OCI-M2 (cell line): Measurements from ENCODE around the gene GALNTL6.
"Not testable (repeated sequence)": the region's sequence is repeated elsewhere in the genome, so short reads cannot be mapped to it uniquely, and the experiment has no call there.

Experiments used
- DNase-seq: peaks from one replicate; lab custom pipeline; 2025; ENCODE audit not compliant: unreplicated experiment; lab: John Stamatoyannopoulos, UW

The GALNTL6 gene

GRCh38 chr4:172786039-172786792 is 973.0 kb downstream of the GALNTL6 start:
- no peak for DNase-seq

DNA sequence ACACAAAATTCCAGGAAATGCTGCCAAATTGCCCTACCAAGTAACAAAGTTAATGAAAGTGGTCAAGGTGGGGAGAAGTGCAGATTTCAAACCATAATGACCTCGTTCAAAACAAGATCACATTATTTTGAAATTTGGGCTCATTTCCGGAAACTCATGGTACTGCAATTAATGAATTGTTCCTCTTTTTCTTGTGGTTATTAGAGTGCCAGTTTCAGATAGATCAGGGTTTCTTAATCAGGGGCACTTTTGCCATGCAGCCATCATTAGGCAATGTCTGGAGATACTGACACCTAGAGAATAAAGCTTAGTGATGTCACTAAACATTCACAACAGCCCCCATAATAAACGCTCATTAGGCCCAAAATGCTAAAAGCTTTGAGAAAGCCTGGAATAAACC is 973.9 kb downstream of the GALNTL6 start:
- no peak for DNase-seq

- no peak for DNase-seq
Measured at GRCh38 chr4:172791841-172792240, 978.6 kb downstream of the GALNTL6 start.

GRCh38 chr4:172793565-172794306 is 980.5 kb downstream of the GALNTL6 start:
- DNase-seq: no peak

- no peak for DNase-seq
Measured at GRCh38 chr4:172794307-172794703, 981.1 kb downstream of the GALNTL6 start.

GRCh38 chr4:172797281-172797680 is 984.1 kb downstream of the GALNTL6 start:
- DNase-seq: not testable (repeated sequence)

- DNase-seq: no peak
Measured at GRCh38 chr4:172802032-172802431, 988.8 kb downstream of the GALNTL6 start.

DNA sequence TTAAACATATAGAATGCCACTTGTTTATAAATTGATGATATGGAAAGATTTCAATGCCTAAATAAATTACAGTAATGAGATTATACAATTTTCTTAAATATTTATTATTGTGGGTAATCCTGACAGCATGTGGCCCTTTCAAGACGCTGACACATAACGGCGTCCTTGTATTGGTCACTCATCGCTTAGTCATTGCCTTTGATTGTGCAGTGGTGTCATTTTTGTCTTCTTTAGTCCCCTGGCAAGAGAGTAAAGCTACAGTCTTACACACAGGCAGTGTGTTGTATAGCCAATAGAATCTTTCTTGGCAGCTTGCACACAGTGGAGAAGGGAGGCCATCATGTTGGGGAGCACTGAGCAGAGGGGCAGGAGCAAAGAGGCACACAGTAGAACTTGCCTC is 993.6 kb downstream of the GALNTL6 start:
- no peak for DNase-seq

DNA sequence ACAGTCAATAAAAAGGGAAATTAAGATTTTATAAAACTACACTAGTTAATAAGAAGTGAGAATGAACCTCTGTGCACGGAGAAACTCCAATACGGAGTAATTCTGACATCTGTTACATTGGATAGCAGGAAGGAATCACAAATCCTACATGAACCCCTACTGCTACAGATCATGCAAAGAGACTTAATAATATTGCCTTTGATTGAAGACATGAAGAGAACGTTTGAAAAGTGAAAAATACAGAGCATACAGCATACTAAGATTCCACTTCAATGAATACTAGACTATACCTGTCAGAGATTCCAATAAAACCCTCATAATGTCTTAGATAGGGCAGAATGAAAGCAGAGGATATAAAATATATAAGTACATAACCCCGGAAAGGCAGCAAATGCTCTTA is 995.0 kb downstream of the GALNTL6 start:
- DNase-seq: no peak

- no peak for DNase-seq
Measured at GRCh38 chr4:172809319-172809718, 996.1 kb downstream of the GALNTL6 start.

DNA sequence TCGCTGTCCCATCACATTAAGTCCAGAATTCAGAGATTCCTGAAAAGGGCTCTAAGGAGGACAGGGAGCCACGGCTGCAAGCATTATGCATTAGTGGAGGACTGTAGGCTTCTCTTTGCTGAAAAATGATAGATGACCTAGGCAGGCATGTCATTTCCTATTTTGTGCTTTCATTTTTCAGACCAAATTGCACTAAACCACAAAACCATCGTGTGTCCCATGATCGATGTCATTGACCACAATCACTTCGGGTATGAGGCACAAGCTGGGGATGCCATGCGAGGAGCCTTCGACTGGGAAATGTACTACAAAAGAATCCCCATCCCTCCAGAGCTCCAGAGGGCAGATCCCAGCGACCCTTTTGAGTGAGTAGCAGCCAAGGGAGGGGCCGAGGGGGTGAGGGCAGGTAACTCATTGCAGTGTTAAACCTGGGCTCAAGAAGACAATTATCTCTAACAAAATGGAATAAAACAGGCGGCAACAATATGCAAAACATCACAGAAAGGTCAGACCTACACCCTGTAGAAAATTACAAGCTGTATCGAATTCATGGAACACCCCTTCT is 1000.2 kb downstream of the GALNTL6 start:
- no peak for DNase-seq

DNA sequence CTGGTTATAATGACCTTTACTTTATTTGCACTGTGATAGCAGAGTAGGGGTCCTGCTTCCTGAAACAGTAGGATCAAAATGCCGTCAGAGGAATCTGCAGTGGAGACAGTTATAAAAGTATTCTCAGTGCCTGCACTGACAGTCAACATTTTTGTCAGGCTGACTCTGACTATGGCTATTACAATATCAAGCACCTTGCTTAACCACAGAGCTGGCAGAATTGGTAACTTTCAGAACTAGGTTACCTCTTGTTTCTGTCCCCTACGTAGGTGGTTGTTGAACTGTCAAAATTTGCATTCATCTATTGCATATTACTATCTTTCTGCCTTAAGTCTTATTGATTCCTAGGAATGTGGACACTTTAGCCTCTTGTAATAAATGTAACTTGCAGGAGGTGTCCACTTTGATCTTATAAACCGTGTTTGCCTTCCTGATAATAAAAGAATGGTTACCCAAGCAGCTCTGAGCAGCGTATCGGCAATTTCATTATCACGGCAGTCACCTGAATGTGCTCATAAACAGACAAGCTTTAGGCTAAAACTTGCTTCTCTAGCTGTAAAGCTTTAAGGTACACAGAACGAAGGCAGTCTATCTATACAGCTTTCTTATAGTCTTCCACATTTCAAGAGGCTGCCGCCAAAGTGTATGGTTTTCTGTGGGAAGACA is 1002.4 kb downstream of the GALNTL6 start:
- no peak for DNase-seq

DNA sequence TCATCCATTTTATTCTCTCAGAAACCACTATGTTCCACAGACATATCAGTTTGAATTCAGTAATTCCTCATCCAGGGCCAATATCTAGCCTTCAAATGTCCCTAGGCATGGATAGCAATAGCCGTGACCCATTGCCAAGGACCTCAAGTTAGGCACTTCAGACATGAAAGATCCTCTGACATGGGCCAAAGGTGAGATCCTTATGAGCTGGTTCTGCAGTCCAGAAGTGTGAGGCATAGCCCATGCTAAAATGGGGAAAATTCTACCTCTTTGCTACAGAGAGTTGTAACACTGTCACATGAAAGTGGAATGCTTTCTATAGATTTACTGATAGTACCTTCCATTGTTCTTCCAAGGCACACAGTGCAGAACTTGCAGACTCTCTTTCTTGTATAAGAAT is 1005.7 kb downstream of the GALNTL6 start:
- no peak for DNase-seq

DNA sequence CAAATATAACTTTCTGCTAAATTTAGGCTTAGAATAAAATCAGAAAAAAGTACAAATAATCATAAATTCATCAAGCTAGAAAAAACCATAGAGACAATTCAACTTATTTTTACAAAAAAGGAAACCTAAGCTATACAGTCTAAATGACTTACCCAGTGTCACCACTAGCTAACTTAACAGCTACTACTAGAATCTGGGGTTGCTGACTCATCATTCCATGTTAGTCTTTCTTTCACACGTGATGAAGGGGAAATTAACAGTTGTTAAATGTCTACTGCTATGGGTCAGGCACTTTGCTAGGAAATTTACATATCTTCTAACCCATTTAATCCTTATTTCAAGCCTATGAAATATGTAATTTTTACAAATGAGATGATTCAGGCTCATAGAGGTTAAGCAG is 1006.1 kb downstream of the GALNTL6 start:
- DNase-seq: no peak

DNA sequence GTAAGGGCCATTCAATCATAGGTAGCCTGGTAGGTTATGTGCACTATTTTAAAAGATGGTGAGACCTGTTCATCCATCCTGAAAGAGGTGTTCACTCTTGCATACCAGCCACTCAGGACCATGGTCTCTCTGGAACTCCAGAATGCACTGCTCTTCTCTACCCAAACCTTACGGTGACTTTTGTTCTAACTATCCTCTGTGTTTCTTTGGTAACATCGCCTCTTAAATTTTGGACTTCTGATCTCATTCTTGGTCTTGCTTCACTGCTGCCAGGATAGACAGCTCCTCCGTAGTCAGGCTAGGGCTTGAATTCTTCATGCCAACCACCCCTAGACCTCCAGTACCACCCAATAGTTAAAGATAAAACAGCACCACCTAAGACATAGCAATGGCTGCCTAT is 1009.1 kb downstream of the GALNTL6 start:
- DNase-seq: no peak

GRCh38 chr4:172826346-172826745 is 1013.1 kb downstream of the GALNTL6 start:
- no peak for DNase-seq

- no peak for DNase-seq
Measured at GRCh38 chr4:172826861-172827260, 1013.7 kb downstream of the GALNTL6 start.

GRCh38 chr4:172830295-172830764 is 1017.1 kb downstream of the GALNTL6 start:
- DNase-seq: no peak

GRCh38 chr4:172836661-172837060 is 1023.5 kb downstream of the GALNTL6 start:
- DNase-seq: no peak

DNA sequence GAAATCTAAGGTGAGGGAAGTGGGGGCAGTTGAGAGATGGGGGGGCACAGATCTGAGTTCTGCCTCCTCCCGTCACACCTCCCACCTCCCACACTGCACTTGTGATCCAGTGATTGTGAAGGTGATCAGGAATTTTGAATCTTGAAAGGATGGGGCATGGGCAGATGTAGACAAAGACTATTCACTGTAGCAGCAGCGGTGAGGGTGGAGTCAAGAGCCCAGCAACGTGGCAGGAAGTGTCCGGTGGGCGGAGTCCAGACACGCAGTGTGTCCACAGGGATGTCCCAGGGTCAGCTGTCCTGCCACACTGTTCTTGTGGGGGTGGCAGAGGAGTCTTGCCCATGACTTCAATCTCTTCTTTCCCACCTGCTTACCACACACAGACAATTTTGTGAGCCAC is 1024.9 kb downstream of the GALNTL6 start:
- no peak for DNase-seq

DNA sequence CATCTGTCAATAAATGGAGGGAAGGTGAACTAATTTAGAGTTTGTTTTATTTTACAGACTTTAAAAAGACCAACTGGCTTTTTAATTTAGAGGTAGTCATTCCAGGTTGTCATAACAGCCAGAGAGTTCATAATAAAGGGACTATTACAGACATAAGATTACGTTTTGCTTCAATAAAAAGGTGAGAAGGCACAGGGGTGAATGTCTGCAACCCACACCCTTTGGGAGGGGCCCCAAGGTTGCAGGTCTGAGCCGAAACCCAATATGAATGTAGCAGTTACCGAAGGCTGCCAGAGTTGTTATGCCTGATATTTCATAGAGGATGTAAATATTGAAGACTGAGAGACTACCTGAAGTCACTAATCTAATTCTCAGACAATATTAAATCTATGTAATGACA is 1025.7 kb downstream of the GALNTL6 start:
- DNase-seq: no peak

- DNase-seq: no peak
Measured at GRCh38 chr4:172842779-172843178, 1029.6 kb downstream of the GALNTL6 start.
